Measurements from ENCODE around the gene SPOP. TPM values are rescaled to one million over a fixed set of nuclear protein-coding genes. Genes with fewer than 3 reads are reported as not detected.

The SPOP gene
- total and polyA plus RNA-seq, 9 of the 15 experiments (the other 6 are each of a cell fraction or from before 2014, with no cell fraction given): 34.2 to 65.9 (median 39.7) TPM

DNA sequence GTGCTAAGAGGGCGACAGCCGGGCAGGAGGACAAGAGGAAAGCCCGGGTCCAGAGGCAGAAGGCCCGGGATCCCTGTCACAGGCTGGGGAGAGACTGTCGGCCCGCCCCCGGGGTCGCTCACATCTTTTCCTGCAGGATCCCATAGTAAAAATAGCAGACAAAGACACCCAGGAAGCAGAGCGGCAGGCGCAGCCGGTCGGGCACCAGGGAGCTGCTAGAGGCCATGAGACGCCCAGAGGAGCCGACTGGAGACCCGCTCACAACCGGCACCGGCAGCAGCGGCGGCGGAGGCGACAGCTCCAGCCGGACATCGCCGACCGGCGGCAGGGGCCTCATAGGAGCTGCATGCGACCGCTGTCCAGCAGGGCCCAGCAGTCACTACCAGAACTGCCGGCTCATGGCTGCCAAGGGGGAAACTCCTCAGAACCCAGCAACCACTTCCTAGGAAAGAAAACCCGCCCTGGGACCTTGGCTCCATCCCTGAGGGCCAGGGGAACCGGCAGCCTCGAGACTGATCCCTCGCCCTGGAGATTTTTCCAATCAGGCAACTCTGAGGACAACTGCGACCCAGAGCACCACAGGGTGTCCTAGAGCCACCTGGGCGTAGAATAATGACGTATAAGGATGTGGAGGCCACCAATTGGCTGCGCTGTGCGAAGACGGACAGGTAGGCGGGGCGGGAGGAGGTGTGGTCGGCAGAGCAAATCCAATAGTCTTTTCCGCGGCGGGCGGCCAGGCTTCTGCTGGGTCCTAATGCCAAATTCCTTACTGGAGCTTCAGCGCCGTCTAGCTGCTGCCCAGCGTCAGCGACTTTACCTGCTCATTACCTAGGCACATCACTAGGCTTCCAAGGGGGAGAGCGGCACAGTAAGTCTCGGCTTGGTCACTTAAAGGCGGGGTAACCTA, 30.0 kb upstream of the SPOP start, which contains the start of gene SLC35B1 (continued):
- TF ChIP-seq ZNF212 (CRISPR knock-in tag; IDR thresholded peaks at IDR 0.05) (no peak), ZNF232 (CRISPR knock-in tag; IDR thresholded peaks at IDR 0.05) (no peak), SIX5 (IDR thresholded peaks at IDR 0.05; ENCODE audit: borderline replicate concordance in 1 of 2, insufficient read depth in 1 of 2, low read depth in 1 of 2, low read length in 2 of 2) (peak in 1 of 2 experiments; percentile 24; a peak in 2 of 4 replicates), ZNF316 (IDR thresholded peaks at IDR 0.05) (no peak), ZNF77 (CRISPR knock-in tag; IDR thresholded peaks at IDR 0.05) (no peak), ZNF778 (CRISPR knock-in tag; IDR thresholded peaks at IDR 0.05) (no peak), LARP7 (IDR thresholded peaks at IDR 0.05) (no peak), ZNF431 (CRISPR knock-in tag; IDR thresholded peaks at IDR 0.05) (peak; percentile 55; the same call in 1 of the 2 replicates), ZNF444 (CRISPR knock-in tag; IDR thresholded peaks at IDR 0.05) (no peak), ZNF436 (CRISPR knock-in tag; IDR thresholded peaks at IDR 0.05) (no peak), ZNF165 (CRISPR knock-in tag; IDR thresholded peaks at IDR 0.05; ENCODE audit: borderline replicate concordance) (no peak), LCOR (CRISPR knock-in tag; IDR thresholded peaks at IDR 0.05) (peak; percentile 66; the same call in 1 of the 2 replicates), HEY1 (CRISPR knock-in tag; IDR thresholded peaks at IDR 0.05; ENCODE audit: borderline replicate concordance) (no peak), NRF1 (conservative IDR thresholded peaks at IDR 0.05 in 1 of 2, IDR thresholded peaks at IDR 0.05 in 1 of 2) (peak; percentile 67 to 76), CBX5 (IDR thresholded peaks at IDR 0.05; ENCODE audit: borderline replicate concordance, low read depth) (no peak; the same call in 1 of the 2 replicates), ZNF766 (CRISPR knock-in tag; conservative IDR thresholded peaks at IDR 0.05) (0 out of 2 replicates have a peak, but pooled peaks have one; percentile 26), PTTG1 (tag; IDR thresholded peaks at IDR 0.05; ENCODE audit: low read depth) (no peak), TEAD2 (tag; IDR thresholded peaks at IDR 0.05) (peak; percentile 75; the same call in 1 of the 2 replicates), ZBED1 (IDR thresholded peaks at IDR 0.05) (peak; percentile 70; the same call in 1 of the 2 replicates), POLR3G (IDR thresholded peaks at IDR 0.05; ENCODE audit: extremely low read depth, insufficient read length, insufficient replicate concordance) (no peak)
- TF ChIP-seq, protein P1, sequence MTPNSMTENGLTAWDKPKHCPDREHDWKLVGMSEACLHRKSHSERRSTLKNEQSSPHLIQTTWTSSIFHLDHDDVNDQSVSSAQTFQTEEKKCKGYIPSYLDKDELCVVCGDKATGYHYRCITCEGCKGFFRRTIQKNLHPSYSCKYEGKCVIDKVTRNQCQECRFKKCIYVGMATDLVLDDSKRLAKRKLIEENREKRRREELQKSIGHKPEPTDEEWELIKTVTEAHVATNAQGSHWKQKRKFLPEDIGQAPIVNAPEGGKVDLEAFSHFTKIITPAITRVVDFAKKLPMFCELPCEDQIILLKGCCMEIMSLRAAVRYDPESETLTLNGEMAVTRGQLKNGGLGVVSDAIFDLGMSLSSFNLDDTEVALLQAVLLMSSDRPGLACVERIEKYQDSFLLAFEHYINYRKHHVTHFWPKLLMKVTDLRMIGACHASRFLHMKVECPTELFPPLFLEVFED (CRISPR knock-in tag; conservative IDR thresholded peaks at IDR 0.05): no peak
- TF ChIP-seq, protein P2, sequence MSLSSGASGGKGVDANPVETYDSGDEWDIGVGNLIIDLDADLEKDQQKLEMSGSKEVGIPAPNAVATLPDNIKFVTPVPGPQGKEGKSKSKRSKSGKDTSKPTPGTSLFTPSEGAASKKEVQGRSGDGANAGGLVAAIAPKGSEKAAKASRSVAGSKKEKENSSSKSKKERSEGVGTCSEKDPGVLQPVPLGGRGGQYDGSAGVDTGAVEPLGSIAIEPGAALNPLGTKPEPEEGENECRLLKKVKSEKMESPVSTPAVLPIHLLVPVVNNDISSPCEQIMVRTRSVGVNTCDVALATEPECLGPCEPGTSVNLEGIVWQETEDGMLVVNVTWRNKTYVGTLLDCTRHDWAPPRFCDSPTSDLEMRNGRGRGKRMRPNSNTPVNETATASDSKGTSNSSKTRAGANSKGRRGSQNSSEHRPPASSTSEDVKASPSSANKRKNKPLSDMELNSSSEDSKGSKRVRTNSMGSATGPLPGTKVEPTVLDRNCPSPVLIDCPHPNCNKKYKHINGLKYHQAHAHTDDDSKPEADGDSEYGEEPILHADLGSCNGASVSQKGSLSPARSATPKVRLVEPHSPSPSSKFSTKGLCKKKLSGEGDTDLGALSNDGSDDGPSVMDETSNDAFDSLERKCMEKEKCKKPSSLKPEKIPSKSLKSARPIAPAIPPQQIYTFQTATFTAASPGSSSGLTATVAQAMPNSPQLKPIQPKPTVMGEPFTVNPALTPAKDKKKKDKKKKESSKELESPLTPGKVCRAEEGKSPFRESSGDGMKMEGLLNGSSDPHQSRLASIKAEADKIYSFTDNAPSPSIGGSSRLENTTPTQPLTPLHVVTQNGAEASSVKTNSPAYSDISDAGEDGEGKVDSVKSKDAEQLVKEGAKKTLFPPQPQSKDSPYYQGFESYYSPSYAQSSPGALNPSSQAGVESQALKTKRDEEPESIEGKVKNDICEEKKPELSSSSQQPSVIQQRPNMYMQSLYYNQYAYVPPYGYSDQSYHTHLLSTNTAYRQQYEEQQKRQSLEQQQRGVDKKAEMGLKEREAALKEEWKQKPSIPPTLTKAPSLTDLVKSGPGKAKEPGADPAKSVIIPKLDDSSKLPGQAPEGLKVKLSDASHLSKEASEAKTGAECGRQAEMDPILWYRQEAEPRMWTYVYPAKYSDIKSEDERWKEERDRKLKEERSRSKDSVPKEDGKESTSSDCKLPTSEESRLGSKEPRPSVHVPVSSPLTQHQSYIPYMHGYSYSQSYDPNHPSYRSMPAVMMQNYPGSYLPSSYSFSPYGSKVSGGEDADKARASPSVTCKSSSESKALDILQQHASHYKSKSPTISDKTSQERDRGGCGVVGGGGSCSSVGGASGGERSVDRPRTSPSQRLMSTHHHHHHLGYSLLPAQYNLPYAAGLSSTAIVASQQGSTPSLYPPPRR (CRISPR knock-in tag; IDR thresholded peaks at IDR 0.05; ENCODE audit: borderline replicate concordance): no peak
- TF ChIP-seq, protein P3, sequence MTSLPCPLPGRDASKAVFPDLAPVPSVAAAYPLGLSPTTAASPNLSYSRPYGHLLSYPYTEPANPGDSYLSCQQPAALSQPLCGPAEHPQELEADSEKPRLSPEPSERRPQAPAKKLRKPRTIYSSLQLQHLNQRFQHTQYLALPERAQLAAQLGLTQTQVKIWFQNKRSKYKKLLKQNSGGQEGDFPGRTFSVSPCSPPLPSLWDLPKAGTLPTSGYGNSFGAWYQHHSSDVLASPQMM (CRISPR knock-in tag; IDR thresholded peaks at IDR 0.05): no peak
